Stimulated activated CD8-positive, alpha-beta memory T cell treated with anti-CD3 and anti-CD28 coated beads, Interleukin-7, amount 100 ng/mL, for 1 hour (primary cell): ENCODE data around the gene ELMOD1.

Experiments
- DNase-seq, 2 donors: peaks; one replicate each; pipeline ENCODE4 v3.0.0-alpha.2; 2020; ENCODE audit warnings: low read depth in 2 of 2

Gene ELMOD1

DNA sequence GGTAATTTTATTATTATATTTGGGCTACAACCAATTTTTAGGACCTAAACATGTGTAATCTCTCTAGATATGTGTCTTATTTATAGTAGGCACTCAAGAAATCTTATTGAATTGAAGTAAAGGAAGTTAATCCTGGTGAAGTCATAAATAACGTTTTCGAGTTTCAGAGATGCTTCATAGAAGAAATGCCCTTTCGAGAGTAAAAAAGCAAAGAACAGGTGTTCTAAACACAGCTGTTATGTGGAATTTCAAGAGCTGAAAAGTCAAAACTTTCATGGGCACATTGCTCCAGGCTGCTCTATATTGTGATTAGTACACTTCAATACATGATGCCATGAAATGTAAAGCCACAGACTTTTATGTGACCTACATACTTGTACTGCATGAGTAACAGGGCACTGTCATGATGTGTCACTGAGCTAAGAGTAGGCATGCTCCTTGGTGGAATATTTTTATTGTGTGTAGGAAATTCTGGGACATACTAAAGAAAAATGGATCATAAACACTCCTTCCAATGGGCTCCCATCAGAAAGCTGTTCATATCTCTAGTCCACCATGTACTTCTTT, 7.2 kb upstream of the ELMOD1 start:
- no peak for DNase-seq

DNA sequence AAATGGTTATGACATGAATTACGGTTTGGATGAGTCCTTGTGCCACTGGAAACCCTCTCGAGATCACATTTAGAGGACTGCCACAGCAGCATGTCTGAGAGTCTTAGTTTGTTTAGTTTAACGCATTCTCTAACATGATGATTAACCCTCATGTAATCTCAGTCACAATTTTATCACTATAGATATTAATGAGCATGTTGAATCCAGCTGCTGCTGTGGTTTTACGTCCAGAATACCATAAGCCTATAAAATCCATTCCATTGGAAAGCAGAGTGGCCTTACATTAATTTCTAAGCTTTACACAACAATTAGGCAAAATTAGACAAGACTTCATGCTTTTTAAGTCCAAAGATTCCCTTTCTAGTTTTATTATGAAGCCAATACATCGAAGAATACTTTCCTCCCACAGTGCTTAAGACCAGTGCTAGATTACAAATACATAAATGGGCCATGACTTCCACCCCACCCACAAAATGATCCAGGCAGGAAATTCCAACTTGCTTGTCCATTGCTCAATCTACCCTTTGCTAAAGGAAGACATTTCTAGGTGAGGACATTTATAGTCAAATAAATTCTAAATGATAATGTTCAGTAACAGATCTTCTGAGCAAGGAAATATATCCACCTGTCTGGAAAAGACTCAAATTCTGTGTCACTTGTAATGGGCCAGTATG, 3.5 kb upstream of the ELMOD1 start:
- DNase-seq = no peak

DNA sequence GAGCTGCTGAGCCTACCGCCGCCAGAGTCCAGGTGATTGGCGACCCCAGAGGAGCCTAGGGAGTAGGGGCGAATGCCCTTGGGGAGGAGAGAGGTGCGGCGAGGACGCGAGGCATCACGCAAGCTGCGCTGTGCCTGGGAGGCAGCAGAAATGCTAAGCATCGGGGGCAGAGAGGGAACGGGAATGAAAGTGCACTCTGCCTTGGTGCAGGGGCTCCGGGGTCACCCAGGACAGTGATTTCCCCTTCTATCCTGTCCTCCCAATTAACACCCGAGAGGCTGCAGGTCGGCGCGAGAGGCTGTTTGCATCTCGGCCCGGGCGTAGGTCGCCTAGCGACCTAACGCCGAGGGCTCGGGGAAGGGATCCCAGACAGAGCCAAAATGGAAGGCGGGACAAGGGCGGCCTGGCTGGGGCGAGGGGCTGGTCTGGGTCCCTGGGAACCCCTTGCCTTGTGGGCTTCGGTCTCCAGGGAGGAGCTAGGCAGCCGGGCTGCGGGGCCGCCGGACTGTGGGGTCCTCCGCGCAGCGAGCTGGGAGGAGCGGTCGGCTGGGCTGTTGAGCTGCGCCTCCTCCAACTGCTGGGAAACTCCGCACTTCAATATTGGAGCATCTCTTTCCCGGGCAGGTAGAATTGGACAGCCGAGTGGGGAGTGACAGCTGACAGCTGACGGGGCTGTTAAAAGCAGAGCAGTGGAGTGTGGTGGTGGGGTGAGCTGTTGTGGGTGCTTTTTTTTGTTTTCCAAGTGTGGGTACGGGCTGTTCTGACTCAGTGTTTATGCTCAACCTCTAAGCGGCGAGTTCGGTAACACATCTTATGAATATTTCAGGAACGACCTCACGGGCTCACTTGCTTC, 657 bp downstream of the ELMOD1 start:
- no peak for DNase-seq

DNA sequence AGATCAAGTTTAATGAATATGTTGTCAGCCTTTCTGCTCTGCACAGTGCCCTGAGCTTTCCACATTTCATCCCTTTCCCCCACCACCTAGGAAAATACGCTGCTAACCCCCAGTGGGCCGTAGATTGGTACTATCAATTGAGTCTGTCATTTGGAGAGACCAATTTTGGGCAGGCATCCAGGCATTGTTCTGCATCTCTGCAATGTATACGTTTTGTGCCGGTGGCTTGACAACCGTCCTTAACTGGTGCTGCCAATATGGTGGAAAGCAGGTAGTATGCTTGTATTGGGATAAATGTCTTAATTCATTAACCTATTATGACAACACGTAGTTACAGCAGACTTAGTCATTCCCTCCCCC, 1.3 kb downstream of the ELMOD1 start:
- DNase-seq = no peak

DNA sequence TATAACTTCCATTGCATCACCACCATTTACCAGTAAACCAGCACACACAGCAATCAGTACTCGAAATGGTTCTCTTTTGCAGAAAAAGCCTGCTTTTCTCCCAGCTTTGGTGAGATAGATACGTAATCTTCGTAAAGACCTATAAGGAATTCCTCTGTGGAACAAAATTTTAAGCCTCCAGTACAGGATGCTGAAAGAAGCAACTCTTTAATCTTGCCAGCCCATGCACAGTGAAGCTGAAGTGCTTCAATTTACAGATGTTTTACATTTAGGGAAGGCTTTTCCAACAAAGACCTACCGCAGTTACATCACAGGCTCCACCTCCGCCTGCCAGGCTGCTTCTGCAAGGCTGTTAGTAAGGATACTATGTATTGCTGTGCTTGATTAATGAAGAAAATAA, 1.9 kb downstream of the ELMOD1 start:
- no peak for DNase-seq

DNA sequence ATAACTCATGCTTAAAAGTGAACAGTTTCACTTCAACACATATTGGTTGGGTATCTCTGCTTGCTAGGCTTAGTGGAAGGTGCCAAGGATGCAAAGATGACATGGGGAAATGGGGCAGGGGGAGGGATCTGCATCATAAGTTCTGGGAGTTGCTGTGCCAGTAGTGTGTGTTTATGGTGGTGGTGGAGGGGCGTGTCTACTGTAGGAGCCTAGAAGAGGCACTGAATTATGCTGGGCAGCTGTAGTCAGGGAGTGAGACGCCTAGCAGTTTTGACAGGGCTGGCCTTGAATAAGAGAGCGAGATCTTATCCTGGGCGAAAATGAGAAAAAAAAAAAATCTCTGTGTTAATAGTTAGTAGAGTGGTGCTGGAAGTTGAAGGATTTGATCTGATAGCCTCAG, 3.0 kb downstream of the ELMOD1 start:
- DNase-seq = no peak

DNA sequence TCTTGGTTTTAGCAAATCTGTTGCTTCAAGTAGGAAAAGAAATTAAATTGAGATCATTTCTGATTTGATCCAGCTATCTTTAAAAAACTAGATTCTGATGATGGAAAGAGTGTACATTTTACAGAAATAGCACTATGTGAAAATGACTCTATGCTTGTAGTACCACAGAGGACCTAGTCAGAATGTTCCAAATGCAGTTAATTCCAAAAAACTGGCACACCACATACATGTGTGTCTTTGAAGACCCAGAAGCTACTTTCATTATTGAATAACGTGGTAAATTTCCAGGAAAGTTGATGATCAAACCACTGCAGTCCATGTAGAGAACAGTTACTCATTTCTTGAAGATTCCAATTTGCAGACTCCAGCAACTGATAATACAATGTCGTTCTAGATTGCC, 3.8 kb downstream of the ELMOD1 start:
- no peak for DNase-seq

DNA sequence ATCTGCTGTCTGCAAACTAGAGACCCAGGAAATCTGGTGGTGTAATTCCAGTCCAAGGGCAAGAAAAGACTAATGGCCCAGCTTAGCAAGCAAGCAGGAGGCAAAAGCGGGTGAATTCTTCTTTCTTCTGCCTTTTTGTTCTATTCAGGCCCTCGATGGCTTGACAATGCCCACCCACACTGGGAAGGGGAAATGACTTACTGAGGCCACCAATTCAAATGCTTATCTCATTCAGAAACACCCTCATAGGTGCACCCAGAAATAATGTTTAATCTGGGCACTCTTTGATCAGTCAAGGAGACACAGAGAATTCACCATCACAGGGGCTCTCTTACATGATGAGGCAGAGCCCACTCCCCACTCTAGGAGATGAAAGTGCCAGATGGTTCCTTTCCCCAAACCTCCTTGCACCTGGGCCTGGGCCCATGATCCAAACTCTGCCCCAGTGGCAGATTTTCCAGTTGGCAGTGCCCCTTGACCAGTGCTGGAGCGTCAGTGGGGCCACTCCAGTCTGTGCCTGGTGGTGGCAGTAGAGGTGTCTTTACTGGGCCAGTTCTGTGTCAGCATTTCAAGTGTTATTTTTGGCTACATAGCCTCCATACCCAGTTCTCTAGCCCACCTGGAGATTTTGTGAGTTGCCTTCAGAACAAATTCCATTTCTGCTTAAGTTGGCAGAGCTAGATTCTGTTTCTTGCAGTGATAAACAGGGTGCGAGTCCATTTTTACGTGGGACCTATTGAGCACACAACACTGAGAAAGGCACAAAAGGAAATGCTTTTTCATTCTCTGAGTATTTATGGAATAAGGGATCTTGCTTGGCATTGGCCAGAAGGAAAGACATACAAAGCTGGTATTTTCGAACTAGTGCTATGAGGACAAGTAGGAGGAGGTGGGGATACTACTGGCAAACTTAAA, 7.5 kb downstream of the ELMOD1 start:
- no peak for DNase-seq

DNA sequence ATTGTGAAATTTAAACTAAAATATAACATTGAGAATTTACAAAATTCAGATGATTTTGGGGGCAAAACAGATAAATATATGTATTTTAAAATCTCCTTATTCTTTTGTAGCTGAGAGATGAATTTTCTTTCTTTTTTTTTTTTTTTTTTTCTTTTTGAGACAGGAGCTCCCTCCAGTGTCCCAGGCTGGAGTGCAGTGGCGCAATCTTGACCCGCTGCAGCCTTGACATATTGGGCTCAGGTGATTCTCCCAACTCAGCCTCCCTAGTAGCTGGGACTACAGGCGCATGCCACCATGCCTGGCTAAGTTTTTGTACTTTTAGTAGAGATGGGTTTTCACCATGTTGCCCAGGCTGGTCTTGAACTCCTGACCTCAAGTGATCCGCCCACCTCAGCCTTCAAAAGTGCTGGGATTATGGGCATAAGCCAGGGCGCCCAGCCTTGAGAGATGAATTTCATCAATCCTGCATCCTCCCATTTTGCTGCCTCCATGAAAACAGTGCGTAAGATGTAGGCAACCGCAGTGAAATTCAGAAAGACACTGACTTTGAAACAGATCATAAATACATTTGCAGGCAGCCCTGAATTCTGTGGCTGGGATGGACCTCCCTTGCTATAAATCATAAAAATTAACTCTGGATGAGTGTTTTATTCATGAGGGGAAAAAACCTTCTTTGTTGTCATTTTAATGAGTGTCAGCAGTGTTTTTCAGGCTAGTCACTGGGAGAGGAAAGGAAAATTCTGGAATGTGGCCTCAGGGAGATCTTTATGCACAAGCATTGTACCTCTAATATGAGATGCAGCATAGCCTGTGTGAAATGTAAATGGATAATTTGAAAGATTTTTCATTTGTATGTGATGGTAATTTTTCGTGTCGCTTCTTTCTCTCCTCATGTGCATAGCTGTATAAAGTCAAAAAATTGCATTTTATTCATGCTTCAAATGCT, 14.4 kb downstream of the ELMOD1 start:
- no peak for DNase-seq

DNA sequence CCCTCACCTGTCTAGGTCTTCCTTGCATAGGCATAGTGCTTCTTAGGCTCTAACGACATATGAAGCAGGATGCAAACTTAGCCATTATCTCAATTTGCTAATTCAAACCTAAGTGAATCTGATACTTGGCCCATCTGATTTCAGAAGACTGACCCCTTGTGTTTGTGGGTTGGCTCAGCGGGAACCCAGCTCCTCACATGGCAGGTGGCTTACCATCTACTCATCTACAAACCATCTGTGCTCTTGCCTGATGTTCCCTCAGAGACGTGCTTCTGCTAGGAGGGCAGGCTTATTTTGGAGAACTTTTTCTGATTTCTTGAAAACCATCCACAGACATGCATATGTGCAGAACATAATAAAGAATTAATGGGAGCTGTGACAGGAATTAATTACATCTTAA, 15.2 kb downstream of the ELMOD1 start:
- DNase-seq = no peak

DNA sequence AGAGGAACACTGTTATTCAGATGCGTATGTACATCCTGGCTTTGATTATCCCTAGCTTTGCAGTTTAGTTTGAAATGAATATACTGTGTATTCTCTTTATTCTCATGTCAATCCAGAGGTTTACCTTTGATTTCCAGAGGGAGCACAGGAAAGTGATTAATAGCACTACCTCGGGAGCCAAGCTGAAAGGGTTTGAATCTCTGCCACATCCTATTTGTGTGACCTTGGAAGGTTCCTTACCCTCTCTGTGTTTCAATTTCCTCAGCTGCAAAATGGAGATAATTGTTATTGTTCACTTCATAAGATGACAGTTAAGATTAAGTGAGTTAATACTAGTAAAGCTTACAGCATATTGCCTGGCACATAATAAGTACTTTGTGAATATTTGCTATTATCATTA, 17.9 kb downstream of the ELMOD1 start:
- no peak for DNase-seq

DNA sequence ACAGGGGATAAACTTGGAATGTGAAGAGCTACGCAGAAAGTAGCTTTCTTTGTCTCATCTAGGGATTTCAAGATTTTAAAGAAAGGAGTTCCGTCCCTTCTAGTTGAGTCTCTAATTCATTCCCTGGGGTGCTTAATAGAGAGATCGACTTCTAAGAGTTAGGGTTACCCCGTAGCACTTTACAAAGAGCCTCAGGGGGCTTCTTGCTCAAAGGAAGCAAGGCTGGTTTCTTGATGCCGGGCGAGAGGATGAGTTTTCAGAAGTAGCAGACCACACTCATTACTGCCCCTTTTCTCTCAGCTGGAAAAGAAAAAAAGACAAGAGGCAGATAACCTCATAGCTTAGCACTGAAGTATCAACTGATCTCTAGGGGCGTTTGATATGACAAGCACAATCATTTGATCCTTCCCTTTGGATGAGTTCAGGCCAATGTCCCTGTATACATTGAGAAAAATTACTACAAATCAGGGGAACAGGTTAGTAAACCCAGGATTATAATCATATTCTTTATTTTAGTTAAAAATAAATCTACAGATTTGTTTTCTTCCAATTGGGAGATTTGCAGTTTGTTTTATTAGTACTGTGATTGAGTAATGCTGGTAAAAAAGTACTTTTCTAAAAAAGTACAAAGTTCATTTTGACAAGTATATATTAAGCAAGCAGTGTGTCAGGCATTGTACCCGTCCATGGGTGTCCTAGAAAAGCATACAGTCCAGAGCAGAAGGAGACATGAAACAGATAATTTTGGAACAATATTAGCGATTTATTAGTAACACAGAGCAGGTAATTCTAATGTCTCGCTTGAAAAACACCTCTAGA, 18.7 kb downstream of the ELMOD1 start:
- DNase-seq = no peak

DNA sequence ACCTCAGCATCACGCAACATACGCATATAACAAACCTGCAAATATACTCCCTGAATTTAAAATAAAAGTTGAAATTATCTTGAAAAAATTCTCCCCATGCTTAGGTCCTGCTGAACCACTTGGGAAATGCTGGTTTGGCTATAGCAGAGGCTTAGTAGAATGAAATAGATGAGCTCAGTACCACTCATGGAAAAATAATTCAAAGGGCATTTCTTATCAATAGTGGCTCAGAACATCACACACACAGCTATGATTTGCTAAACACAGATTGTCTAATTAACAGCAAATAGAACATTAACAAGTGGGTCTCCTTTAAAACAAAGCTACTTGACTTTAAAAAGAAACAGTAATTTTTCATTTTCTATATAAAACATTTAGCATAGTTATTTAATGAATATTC, 21.5 kb downstream of the ELMOD1 start:
- no peak for DNase-seq

DNA sequence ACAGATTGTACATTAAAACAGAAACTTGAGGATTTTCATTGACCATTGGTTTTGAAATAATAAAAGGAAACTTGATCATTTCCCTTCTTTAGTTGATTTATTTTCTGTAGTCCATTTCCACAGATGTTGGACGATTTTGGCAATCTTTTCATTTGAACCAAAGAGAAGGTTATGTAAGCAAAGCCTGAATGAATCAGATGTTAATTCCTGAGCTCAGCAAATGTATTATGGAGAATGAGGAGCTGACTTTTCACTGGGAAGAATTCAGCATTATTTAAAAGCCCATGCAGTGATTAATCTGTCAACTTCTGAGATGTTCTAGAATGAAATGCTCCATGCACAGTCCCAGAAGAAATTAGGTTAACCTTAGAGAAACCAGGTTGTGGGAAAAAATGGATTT, 29.0 kb downstream of the ELMOD1 start:
- DNase-seq = no peak

DNA sequence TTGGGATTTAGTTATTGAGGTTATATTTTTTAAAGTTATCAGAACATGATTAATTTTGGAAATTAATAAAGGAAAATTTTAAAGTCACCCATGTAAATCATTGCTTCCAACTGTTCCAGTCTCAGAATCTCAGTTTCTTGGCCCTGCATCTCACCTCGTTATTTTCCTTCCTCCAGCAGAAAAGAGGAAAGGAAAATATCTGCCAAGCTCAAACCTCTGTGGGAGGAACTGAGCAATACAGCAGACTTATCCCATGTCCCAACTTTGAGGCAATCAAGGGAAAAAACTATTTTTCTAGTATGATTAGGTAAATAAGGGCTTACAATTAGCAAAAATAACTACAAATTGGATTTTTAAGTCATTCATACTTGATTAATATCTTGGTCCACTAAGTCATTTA, 30.1 kb downstream of the ELMOD1 start:
- no peak for DNase-seq

DNA sequence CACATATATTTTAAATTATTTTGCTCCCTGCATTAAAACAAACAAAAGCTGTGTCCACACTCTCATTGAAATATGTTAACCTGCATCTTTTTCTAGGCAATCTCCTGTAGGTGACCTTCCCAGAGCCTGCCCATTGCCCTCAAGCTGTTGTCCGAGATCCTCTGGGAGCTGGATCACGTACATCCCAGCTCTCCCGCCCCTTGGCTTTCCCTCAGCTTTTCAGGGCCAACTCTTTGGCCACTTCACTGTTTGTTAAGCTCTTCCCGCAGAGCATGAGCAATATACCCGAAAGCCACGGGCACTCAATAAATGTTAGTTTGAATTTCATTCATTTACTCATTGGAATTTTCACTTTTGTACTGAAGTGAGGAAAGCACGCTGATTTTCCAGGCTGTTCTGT, 32.2 kb downstream of the ELMOD1 start:
- no peak for DNase-seq

DNA sequence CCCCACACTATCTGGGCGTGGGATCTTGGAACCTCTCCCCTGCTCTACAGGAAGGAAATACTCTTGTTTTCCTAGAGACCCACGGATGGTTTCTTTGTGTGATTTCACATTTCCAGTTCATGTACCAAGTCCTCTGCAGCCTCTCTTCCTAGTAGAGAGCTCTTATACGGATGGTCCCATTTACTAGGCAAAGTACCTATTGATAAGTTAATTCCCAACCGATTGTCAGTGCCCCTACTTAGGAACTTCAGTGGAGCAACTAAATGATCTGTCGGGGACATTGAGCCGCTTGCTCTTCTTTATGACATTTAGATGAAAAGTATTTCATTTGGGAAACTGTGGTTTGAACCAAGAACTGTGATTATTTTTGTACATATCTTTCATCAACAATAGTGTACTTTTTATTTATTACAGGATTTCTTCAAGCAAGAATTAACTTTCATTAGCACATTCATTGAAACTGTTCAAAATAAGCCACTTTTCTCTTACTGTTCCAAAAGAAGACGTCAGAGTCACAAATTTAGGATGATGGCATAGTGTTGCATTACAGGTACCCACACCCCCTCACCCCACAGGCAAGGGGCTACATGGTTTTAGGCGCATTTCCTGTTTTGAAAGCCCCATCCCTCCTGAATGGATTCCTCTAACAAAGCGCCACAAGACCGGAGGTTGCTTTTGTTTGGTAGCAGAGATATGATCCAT, 34.2 kb downstream of the ELMOD1 start:
- no peak for DNase-seq

DNA sequence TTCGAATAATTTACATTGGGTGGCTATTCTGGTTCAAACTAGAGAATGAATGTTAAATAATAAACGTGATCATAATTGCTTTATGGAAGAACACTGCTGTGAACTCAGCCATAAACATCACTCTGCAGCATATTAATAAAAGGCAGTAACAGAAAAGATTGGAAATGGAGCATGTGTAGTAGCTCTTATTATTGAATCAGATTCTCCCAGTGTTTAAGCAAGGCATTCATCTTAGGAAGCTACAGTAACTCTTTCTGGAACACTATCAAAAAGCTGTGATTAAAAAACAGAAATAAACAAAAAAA, 34.7 kb downstream of the ELMOD1 start:
- no peak for DNase-seq

DNA sequence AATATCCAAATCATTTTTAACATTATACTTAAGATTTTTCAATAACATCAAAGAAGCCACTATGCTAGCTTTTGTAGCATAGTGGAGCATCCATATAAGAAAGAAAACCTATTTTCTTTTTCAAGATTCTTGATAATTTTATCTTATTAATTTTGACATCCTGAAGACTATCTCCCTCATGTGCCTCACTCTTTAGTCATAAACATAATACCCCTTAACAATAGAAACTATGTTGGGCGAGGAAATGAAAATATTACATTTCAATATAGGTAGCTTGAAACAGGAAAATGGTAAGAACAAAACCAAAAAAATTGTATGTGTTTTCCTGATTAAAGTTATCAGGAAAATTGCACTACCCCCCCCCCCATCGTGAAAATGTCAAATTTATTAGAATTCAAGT, 40.1 kb downstream of the ELMOD1 start:
- no peak for DNase-seq

DNA sequence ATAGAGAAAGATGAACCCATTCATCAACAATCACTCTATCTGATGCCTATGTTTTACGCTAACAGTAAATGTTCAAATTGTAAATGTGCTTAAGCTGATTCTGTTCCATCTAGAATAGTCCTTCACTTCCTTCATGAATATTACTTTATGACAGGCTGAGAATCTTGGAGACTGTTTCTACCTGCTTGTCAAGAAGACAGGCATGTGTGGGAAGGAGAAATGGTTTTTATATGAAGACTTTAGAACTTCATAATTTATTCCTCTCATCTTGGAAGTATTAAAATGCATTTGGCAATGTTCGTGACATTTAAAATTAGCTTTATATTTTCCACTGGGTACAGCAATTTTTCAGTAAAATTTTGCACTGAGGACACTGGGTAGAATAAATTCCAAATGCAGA, 41.0 kb downstream of the ELMOD1 start:
- no peak for DNase-seq
